HL-60 (cell line): ENCODE measurements around the gene SLC10A3.
"Not testable (repeated sequence)": the region's sequence is repeated elsewhere in the genome, so short reads cannot be mapped to it uniquely, and the experiment has no call there.

Experiments used
- DNase-seq, 2 experiments: peaks; one replicate each; pipeline ENCODE4 v3.0.0-alpha.2; 2010 to 2020; ENCODE audit warnings: low read depth in 1 of 2, low spot score in 1 of 2
- H3K27ac ChIP-seq: fragments of 250-450 bp; sonication (Bioruptor Pico); replicated peaks from 2 replicates; pipeline ENCODE4 v1.5.1; 2020; ENCODE audit warnings: mild to moderate bottlenecking, moderate library complexity
- H3K27me3 ChIP-seq: fragments of 250-450 bp; sonication (Bioruptor Pico); 2 replicates; pipeline ENCODE4 v1.5.1; 2021; ENCODE audit warnings: mild to moderate bottlenecking, moderate library complexity; ENCODE audit not compliant: insufficient read depth, poor library complexity, severe bottlenecking
- H3K4me3 ChIP-seq: replicated peaks from 2 replicates; pipeline ENCODE4 v1.5.1; 2011; ENCODE audit warnings: mild to moderate bottlenecking, control low read depth, low read length; ENCODE audit not compliant: insufficient read depth
- CTCF ChIP-seq: IDR thresholded peaks from one replicate; pipeline ENCODE4 v1.5.1; 2011; ENCODE audit warnings: low read length, control low read depth, inconsistent platforms; ENCODE audit not compliant: insufficient read depth
- GABPA ChIP-seq: IDR thresholded peaks from 2 replicates; pipeline ENCODE4 v1.6.1; 2012; ENCODE audit warnings: low read depth
- POLR2AphosphoS5 ChIP-seq: IDR thresholded peaks from 2 replicates; pipeline ENCODE4 v1.6.1; 2012; ENCODE audit warnings: low read depth
- REST ChIP-seq: IDR thresholded peaks from 2 replicates; pipeline ENCODE4 v1.6.1; 2012; ENCODE audit warnings: low read depth; ENCODE audit not compliant: insufficient replicate concordance
- SPI1 ChIP-seq: IDR thresholded peaks from 2 replicates; pipeline ENCODE4 v1.6.1; 2012; ENCODE audit warnings: low read depth, mild to moderate bottlenecking, borderline replicate concordance

SLC10A3 gene

DNA sequence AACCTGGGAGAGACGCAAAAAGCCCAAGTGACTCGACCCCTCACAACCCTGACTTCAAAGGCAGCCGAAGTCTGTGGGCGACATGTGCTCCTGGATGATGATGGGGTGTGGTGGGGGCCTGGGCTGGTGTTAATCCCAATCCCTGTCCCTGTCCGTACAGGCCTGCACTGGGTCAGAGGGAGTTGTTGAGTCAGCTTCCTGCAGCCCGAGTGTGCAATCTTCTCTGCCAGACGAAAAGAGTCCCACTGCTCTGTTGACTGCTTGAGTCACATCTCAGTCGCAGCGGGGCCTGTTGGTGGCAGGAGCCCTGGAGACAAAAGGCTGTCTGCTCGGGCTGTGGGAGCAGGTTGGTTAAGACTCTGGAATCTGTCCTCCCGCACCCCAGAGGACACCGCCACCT, 15.3 kb upstream of the SLC10A3 start:
- no peak overlapping the region for H3K27ac ChIP-seq
- no peaks in the 10 kb centered on the region for H3K27me3 ChIP-seq
- no peak for DNase-seq
- no peak overlapping the region for H3K4me3 ChIP-seq
- no peak for TF ChIP-seq GABPA
- TF ChIP-seq REST = no peak
- TF ChIP-seq POLR2AphosphoS5 = no peak

DNA sequence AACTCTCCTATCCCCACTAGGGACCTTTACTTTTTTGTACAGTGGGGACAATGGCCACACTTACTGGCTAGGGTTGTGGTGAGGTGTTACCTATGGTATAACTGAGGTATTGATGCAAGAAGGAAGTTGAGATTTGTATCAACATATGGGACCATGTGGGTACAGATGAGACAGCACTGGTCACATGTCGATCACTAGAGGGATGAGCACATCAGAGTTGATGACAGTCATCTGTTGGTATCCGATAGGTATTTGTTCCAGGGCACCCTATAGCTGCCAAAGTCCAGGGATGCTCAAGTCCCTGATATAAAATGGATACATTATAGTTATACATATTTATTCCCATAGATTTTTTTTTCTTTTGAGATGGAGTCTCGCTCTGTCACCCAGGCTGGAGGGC, 12.6 kb upstream of the SLC10A3 start:
- no peak for TF ChIP-seq REST
- TF ChIP-seq CTCF = no peak
- TF ChIP-seq GABPA = no peak
- no peak for TF ChIP-seq POLR2AphosphoS5
- no peak for TF ChIP-seq SPI1
- no peak for DNase-seq
- Histone ChIP-seq H3K27ac (no peak overlapping the region), H3K4me3 (no peak overlapping the region), H3K27me3 (no peaks in the 10 kb centered on the region)

GRCh38 chrX:154502098-154502497, 11.7 kb upstream of the SLC10A3 start:
- TF ChIP-seq GABPA (no peak), SPI1 (no peak), POLR2AphosphoS5 (no peak), CTCF (no peak), REST (no peak)
- Histone ChIP-seq H3K27me3 (no peaks in the 10 kb centered on the region), H3K27ac (no peak overlapping the region), H3K4me3 (no peak overlapping the region)
- DNase-seq = no peak

GRCh38 chrX:154501423-154501822, 11.0 kb upstream of the SLC10A3 start:
- not testable (repeated sequence) for H3K27me3 ChIP-seq, H3K27ac ChIP-seq, H3K4me3 ChIP-seq, DNase-seq

GRCh38 chrX:154496591-154497137, 6.2 kb upstream of the SLC10A3 start:
- H3K27ac ChIP-seq, H3K27me3 ChIP-seq, H3K4me3 ChIP-seq, DNase-seq: not testable (repeated sequence)
